ENCODE measurements around the gene INTS11.

The INTS11 gene

DNA sequence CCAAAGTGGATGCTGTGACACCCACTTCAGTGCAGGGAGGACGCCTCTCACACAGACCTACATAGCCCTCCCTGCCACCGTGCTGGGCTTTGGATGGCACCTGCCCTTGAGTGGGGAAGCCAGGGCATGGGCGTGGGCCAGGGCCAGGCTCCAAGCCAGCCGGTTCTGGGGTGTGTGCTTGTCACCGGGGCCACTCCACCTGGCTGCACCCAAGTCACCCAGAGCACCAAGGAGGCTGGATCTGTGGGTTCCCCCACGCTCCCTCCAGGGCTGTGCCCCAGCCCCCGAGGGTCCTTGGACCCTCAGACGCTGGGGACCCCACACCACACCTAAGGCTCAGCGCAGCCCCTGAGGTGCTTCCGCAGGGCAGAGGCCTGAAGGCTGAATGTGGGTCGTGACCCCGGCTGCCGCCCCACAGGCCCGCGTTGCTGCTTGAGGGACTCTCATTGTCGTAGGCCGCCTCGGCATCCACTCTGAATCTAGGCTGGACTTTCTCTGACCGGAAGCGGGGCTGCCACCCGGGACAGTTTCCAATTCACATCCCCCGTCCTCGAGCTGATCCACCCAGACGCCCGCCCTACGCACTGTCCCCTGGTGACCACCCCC is 32.4 kb upstream of the INTS11 start:
- DNase-seq (ENCODE audit: low read depth): peak; percentile 55
- H3K27me3 ChIP-seq (replicated peaks; ENCODE audit: control insufficient read depth, insufficient read depth, low read length): no peaks in the 10 kb centered on the region
- peaks cover 48% of the 10 kb centered on the region for H3K4me1 ChIP-seq (ENCODE audit: control insufficient read depth, insufficient read depth, low read length)
- H3K9ac ChIP-seq (ENCODE audit: low read length): peak overlapping the region; percentile 100
- peaks cover 26% of the 10 kb centered on the region for H3K36me3 ChIP-seq (ENCODE audit: control insufficient read depth, insufficient read depth, low read length, severe bottlenecking)
- peak overlapping the region; percentile 89 for H3K4me3 ChIP-seq (ENCODE audit: low read length)
- H3K9me3 ChIP-seq (ENCODE audit: control insufficient read depth, low read length): no peaks in the 10 kb centered on the region

DNA sequence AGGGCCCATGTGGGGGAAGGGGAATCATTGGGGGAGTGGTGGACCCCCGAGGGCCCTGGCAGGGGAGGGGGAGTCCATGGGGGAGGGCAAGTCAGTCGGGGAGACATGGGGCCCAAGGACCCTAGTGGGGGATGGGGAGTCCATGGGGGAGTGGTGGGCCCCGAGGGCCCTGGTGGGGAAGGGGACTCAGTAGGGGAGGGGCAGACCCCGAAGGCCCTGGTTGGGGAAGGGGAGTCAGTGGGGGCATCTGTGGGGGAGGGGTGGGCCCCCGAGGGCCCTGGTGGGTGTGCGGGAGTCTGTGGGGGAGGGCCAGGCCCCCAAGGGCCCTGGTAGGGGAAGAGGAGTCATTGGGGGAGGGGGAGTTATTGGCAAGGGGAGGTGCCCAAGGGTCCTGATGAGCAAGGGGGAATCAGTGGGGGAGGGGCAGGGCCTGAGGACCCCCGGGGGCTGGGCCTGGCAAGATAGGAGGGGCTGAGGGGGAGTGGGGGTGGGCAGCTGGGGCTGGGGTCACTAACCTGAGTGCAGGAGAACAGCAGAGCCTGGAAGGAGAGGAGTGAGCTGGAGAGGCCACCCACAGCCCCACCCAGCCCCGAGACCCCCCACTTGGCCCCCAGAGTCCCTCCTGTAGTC is 31.8 kb upstream of the INTS11 start:
- Histone ChIP-seq H3K9me3 (ENCODE audit: control insufficient read depth, low read length) (no peaks in the 10 kb centered on the region), H3K9ac (ENCODE audit: low read length) (peak overlapping the region; percentile 100), H3K27me3 (replicated peaks; ENCODE audit: control insufficient read depth, insufficient read depth, low read length) (no peaks in the 10 kb centered on the region), H3K4me3 (ENCODE audit: low read length) (peak overlapping the region; percentile 89), H3K4me1 (ENCODE audit: control insufficient read depth, insufficient read depth, low read length) (peaks cover 42% of the 10 kb centered on the region), H3K36me3 (ENCODE audit: control insufficient read depth, insufficient read depth, low read length, severe bottlenecking) (peaks cover 26% of the 10 kb centered on the region)
- no peak for DNase-seq (ENCODE audit: low read depth)

DNA sequence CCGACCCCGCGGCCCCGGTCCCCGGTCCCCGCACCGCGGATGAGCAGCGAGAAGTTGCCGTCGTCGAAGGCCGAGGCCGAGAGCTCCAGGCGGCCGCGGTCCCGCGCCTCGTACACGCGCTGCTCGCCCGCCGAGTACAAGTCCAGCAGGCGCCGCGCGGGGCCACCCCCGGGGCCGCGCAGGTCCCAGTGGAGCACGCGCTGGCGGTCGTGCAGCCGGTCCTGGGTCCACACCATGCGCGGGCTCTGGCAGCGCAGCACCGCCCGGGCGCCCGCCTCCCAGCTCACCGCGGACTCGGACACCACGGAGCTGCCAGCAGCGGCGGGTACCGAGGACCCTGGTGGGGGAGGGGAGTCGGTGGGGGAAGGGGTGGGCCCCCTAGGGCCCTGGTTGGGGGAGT is 31.0 kb upstream of the INTS11 start:
- H3K27me3 ChIP-seq (replicated peaks; ENCODE audit: control insufficient read depth, insufficient read depth, low read length): no peaks in the 10 kb centered on the region
- H3K36me3 ChIP-seq (ENCODE audit: control insufficient read depth, insufficient read depth, low read length, severe bottlenecking): peaks cover 26% of the 10 kb centered on the region
- peaks cover 36% of the 10 kb centered on the region for H3K4me1 ChIP-seq (ENCODE audit: control insufficient read depth, insufficient read depth, low read length)
- H3K9ac ChIP-seq (ENCODE audit: low read length): peak overlapping the region; percentile 34
- H3K4me3 ChIP-seq (ENCODE audit: low read length): peak overlapping the region; percentile 58
- H3K9me3 ChIP-seq (ENCODE audit: control insufficient read depth, low read length): no peaks in the 10 kb centered on the region
- peak; percentile 64 for DNase-seq (ENCODE audit: low read depth)

- no peak for DNase-seq (ENCODE audit: low read depth)
- Histone ChIP-seq H3K36me3 (ENCODE audit: control insufficient read depth, insufficient read depth, low read length, severe bottlenecking) (peaks cover 26% of the 10 kb centered on the region), H3K27me3 (replicated peaks; ENCODE audit: control insufficient read depth, insufficient read depth, low read length) (no peaks in the 10 kb centered on the region), H3K9ac (ENCODE audit: low read length) (peak overlapping the region; percentile 58), H3K9me3 (ENCODE audit: control insufficient read depth, low read length) (no peaks in the 10 kb centered on the region), H3K4me3 (ENCODE audit: low read length) (peak overlapping the region; percentile 61), H3K4me1 (ENCODE audit: control insufficient read depth, insufficient read depth, low read length) (peaks cover 29% of the 10 kb centered on the region)
Observed at GRCh38 chr1:1354271-1355247, 30.1 kb upstream of the INTS11 start.

GRCh38 chr1:1353389-1354151 is 29.1 kb upstream of the INTS11 start:
- Histone ChIP-seq H3K27me3 (replicated peaks; ENCODE audit: control insufficient read depth, insufficient read depth, low read length) (no peaks in the 10 kb centered on the region), H3K9me3 (ENCODE audit: control insufficient read depth, low read length) (no peaks in the 10 kb centered on the region), H3K36me3 (ENCODE audit: control insufficient read depth, insufficient read depth, low read length, severe bottlenecking) (peaks cover 26% of the 10 kb centered on the region), H3K4me1 (ENCODE audit: control insufficient read depth, insufficient read depth, low read length) (peaks cover 19% of the 10 kb centered on the region), H3K9ac (ENCODE audit: low read length) (peak overlapping the region; percentile 70), H3K4me3 (ENCODE audit: low read length) (no peak overlapping the region)
- DNase-seq (ENCODE audit: low read depth): no peak

GRCh38 chr1:1352786-1353388 is 28.4 kb upstream of the INTS11 start:
- peak overlapping the region; percentile 70 for H3K9ac ChIP-seq (ENCODE audit: low read length)
- H3K4me3 ChIP-seq (ENCODE audit: low read length): peak overlapping the region; percentile 28
- no peak for DNase-seq (ENCODE audit: low read depth)
- H3K27me3 ChIP-seq (replicated peaks; ENCODE audit: control insufficient read depth, insufficient read depth, low read length): no peaks in the 10 kb centered on the region
- H3K9me3 ChIP-seq (ENCODE audit: control insufficient read depth, low read length): no peaks in the 10 kb centered on the region
- H3K4me1 ChIP-seq (ENCODE audit: control insufficient read depth, insufficient read depth, low read length): peaks cover 19% of the 10 kb centered on the region
- peaks cover 26% of the 10 kb centered on the region for H3K36me3 ChIP-seq (ENCODE audit: control insufficient read depth, insufficient read depth, low read length, severe bottlenecking)

GRCh38 chr1:1351511-1352427 is 27.3 kb upstream of the INTS11 start:
- Histone ChIP-seq H3K9ac (ENCODE audit: low read length) (peak overlapping the region; percentile 70), H3K27me3 (replicated peaks; ENCODE audit: control insufficient read depth, insufficient read depth, low read length) (no peaks in the 10 kb centered on the region), H3K4me3 (ENCODE audit: low read length) (peak overlapping the region; percentile 28), H3K4me1 (ENCODE audit: control insufficient read depth, insufficient read depth, low read length) (peaks cover 29% of the 10 kb centered on the region), H3K9me3 (ENCODE audit: control insufficient read depth, low read length) (no peaks in the 10 kb centered on the region), H3K36me3 (ENCODE audit: control insufficient read depth, insufficient read depth, low read length, severe bottlenecking) (peaks cover 26% of the 10 kb centered on the region)
- peak; percentile 48 for DNase-seq (ENCODE audit: low read depth)

DNA sequence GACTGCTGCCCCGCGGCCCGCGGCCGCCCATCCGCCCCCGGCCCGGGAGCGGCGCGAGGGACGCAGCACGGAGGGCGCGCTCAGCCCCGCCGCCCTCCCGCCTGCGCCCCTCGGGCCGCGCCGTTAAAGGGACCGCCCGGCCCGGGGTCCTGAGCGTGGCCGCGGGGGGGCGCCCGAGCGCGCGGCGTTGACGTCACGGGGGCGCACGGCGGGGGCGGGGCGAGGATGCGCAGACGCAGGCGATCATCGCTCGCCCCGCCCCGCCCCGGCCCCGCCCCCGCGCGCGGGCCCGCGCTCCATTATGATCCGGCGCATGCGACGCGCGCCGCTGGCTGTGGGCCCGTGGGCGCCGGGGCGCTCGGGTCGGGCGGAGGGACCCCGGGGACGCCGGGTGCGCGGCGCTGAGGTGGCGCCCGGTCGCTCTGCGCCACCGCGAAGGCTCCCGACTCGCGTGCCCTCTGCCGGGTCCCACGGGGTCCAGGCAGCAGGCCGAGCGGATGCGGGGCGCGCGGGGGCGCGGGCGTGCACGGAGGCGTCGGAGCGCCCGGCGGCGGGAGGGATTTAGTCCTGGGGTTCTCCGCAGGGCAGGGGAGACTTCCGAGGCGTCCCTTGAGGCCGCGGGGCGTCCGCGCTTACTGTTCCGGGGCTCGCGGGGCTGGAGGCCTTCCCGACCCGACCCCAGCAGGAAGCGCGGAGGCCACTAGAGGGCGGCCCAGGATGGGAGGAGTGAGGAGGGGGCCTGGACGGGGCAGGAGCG is 25.0 kb upstream of the INTS11 start, which contains the start of gene DVL1:
DVL1 (minus strand) TSS at position 163 of the 757 bp plus-strand sequence. CDS start 353 bp downstream, outside the sequence.
- Histone ChIP-seq H3K9ac (ENCODE audit: low read length) (peak within 1 kb of the TSS; percentile 89), H3K4me3 (ENCODE audit: low read length) (peak within 1 kb of the TSS; percentile 89), H3K27me3 (replicated peaks; ENCODE audit: control insufficient read depth, insufficient read depth, low read length) (no peaks in the 10 kb centered on the region), H3K4me1 (ENCODE audit: control insufficient read depth, insufficient read depth, low read length) (peaks cover 52% of the 10 kb centered on the region), H3K36me3 (ENCODE audit: control insufficient read depth, insufficient read depth, low read length, severe bottlenecking) (peaks cover 22% of the 10 kb centered on the region), H3K9me3 (ENCODE audit: control insufficient read depth, low read length) (no peaks in the 10 kb centered on the region)
- peak; percentile 81 for DNase-seq (ENCODE audit: low read depth)

- Histone ChIP-seq H3K4me1 (ENCODE audit: control insufficient read depth, insufficient read depth, low read length) (peaks cover 53% of the 10 kb centered on the region), H3K27me3 (replicated peaks; ENCODE audit: control insufficient read depth, insufficient read depth, low read length) (no peaks in the 10 kb centered on the region), H3K9me3 (ENCODE audit: control insufficient read depth, low read length) (no peaks in the 10 kb centered on the region), H3K36me3 (ENCODE audit: control insufficient read depth, insufficient read depth, low read length, severe bottlenecking) (peaks cover 14% of the 10 kb centered on the region), H3K4me3 (ENCODE audit: low read length) (peak overlapping the region; percentile 89), H3K9ac (ENCODE audit: low read length) (peak overlapping the region; percentile 89)
- DNase-seq (ENCODE audit: low read depth): no peak
Observed at GRCh38 chr1:1348420-1349255, 24.2 kb upstream of the INTS11 start.
